Measurements from ENCODE around the gene LIPI.
"Not testable (repeated sequence)": the region's sequence is repeated elsewhere in the genome, so short reads cannot be mapped to it uniquely, and the experiment has no call there.

The LIPI gene

GRCh38 chr21:14210738-14211137, at the start of gene LIPI:
TSS of gene LIPI (minus strand) at chr21:14210955. CDS start at chr21:14210845, 110 bp downstream.
- DNase-seq (ENCODE audit: low read depth in 4 of 4, low spot score in 1 of 4): no peak

- DNase-seq (ENCODE audit: low read depth in 4 of 4, low spot score in 1 of 4): no peak
Measured at GRCh38 chr21:14260174-14260764, 49.5 kb upstream of the LIPI start.

- no peak for DNase-seq (ENCODE audit: low read depth in 4 of 4, low spot score in 1 of 4)
Measured at GRCh38 chr21:14259747-14260146, 49.0 kb upstream of the LIPI start.

GRCh38 chr21:14251336-14251735, 40.6 kb upstream of the LIPI start:
- DNase-seq (ENCODE audit: low read depth in 4 of 4, low spot score in 1 of 4): no peak

GRCh38 chr21:14245711-14246110, 35.0 kb upstream of the LIPI start:
- no peak for DNase-seq (ENCODE audit: low read depth in 4 of 4, low spot score in 1 of 4)

GRCh38 chr21:14244911-14245310, 34.2 kb upstream of the LIPI start:
- no peak for DNase-seq (ENCODE audit: low read depth in 4 of 4, low spot score in 1 of 4)

- DNase-seq (ENCODE audit: low read depth in 4 of 4, low spot score in 1 of 4): no peak
Measured at GRCh38 chr21:14243874-14244273, 33.1 kb upstream of the LIPI start.

- no peak for DNase-seq (ENCODE audit: low read depth in 4 of 4, low spot score in 1 of 4)
Measured at GRCh38 chr21:14243461-14243860, 32.7 kb upstream of the LIPI start.

- DNase-seq (ENCODE audit: low read depth in 4 of 4, low spot score in 1 of 4): no peak
Measured at GRCh38 chr21:14241297-14241696, 30.5 kb upstream of the LIPI start.

- DNase-seq (ENCODE audit: low read depth in 4 of 4, low spot score in 1 of 4): no peak
Measured at GRCh38 chr21:14239281-14239680, 28.5 kb upstream of the LIPI start.

GRCh38 chr21:14236180-14236579, 25.4 kb upstream of the LIPI start:
- DNase-seq (ENCODE audit: low read depth in 4 of 4, low spot score in 1 of 4): no peak

GRCh38 chr21:14235101-14235500, 24.3 kb upstream of the LIPI start:
- no peak for DNase-seq (ENCODE audit: low read depth in 4 of 4, low spot score in 1 of 4)

- no peak for DNase-seq (ENCODE audit: low read depth in 4 of 4, low spot score in 1 of 4)
Measured at GRCh38 chr21:14229399-14229798, 18.6 kb upstream of the LIPI start.

- DNase-seq (ENCODE audit: low read depth in 4 of 4, low spot score in 1 of 4): no peak
Measured at GRCh38 chr21:14223365-14223764, 12.6 kb upstream of the LIPI start.

- DNase-seq (ENCODE audit: low read depth in 4 of 4, low spot score in 1 of 4): peak; percentile 55 to 74 (median 70)
Measured at GRCh38 chr21:14215971-14216641, 5.4 kb upstream of the LIPI start, which contains the start of gene RBM11. TSS of gene RBM11 (plus strand) at chr21:14216157. CDS start at chr21:14216187, 30 bp downstream.

- no peak for DNase-seq (ENCODE audit: low read depth in 4 of 4, low spot score in 1 of 4)
Measured at GRCh38 chr21:14213164-14213563, 2.4 kb upstream of the LIPI start.

GRCh38 chr21:14206222-14206621, 4.5 kb downstream of the LIPI start:
- no peak for DNase-seq (ENCODE audit: low read depth in 4 of 4, low spot score in 1 of 4)

- DNase-seq (ENCODE audit: low read depth in 4 of 4, low spot score in 1 of 4): not testable (repeated sequence)
Measured at GRCh38 chr21:14166463-14167223, 44.1 kb downstream of the LIPI start.

- no peak for DNase-seq (ENCODE audit: low read depth in 4 of 4, low spot score in 1 of 4)
Measured at GRCh38 chr21:14143999-14144398, 66.8 kb downstream of the LIPI start.

GRCh38 chr21:14124266-14124665, 86.5 kb downstream of the LIPI start:
- DNase-seq (ENCODE audit: low read depth in 4 of 4, low spot score in 1 of 4): no peak

GRCh38 chr21:14121719-14122118, 89.0 kb downstream of the LIPI start:
- no peak for DNase-seq (ENCODE audit: low read depth in 4 of 4, low spot score in 1 of 4)

- peak in 2 of 4 experiments; percentile 14 to 25 for DNase-seq (ENCODE audit: low read depth in 4 of 4, low spot score in 1 of 4)
Measured at GRCh38 chr21:14120091-14120734, 90.5 kb downstream of the LIPI start.

All from stimulated activated CD4-positive, alpha-beta T cell treated with anti-CD3 and anti-CD28 coated beads, Interleukin-1b, Interleukin-23, amount 100 ng/mL, for 24 hours (primary cell).